GM12878 (cell line): Measurements from ENCODE around the gene NEURL4. TPM values are rescaled to one million over a fixed set of nuclear protein-coding genes. Genes with fewer than 3 reads are reported as not detected.
A peak's percentile ranks its signal among the peaks of the same experiment; 100 is the strongest.

Source experiments
- ATAC-seq: fragments of 200-7000 bp; cut with Tn5 transposase; 3 replicates; pipeline ENCODE4 v1.9.1; 2020; ENCODE audit warnings: mild to moderate bottlenecking, moderate library complexity
- BruUV-seq: library from RNA; stranded (reverse); fragments of 400-500 nt; replicated peaks from 2 replicates; lab custom pipeline; 2021; lab: Mats Ljungman, UMichigan
- CTCF ChIA-PET: fragments of 300-600 bp; sonication (Branson Sonifier 250); formaldehyde crosslinking; extraction: SDS; loops from one replicate; lab custom pipeline; 2021; ENCODE audit warnings: inconsistent platforms; lab: Yijun Ruan, JAX
- POLR2A ChIA-PET: fragments of 350-600 bp; formaldehyde crosslinking; extraction: SDS; loops from one replicate; lab custom pipeline; 2021; ENCODE audit warnings: inconsistent platforms; lab: Charles Lee
- RAD21 ChIA-PET: fragments of 300-600 bp; sonication (Branson Sonifier 250); formaldehyde crosslinking; loops from one replicate; lab custom pipeline; 2023; ENCODE audit warnings: antibody characterized with exemption; ENCODE audit not compliant: unreplicated experiment; lab: Charles Lee
- SMC1A ChIA-PET: fragments of 300-600 bp; sonication (Branson Sonifier 250); formaldehyde crosslinking; loops from one replicate; lab custom pipeline; 2023; ENCODE audit not compliant: unreplicated experiment, uncharacterized antibody; lab: Charles Lee
- DNase-seq: peaks from one replicate; pipeline ENCODE4 v3.0.0-alpha.2; 2011; ENCODE audit warnings: low read depth, low spot score
- FAIRE-seq: peaks from 3 replicates; lab custom pipeline; 2011; peaks lifted over from hg19 to GRCh38; lab: Jason Lieb, UNC
- H2AFZ ChIP-seq: 2 replicates; pipeline ENCODE4 v1.6.0; 2011; ENCODE audit warnings: low read depth, low read length, control low read depth; ENCODE audit not compliant: control insufficient read depth
- H3K27ac ChIP-seq: 2 replicates; pipeline ENCODE4 v1.5.1; 2011; ENCODE audit warnings: control low read depth; ENCODE audit not compliant: control insufficient read depth, insufficient read depth
- H3K27me3 ChIP-seq, 2 experiments: replicated peaks in 1 of 2; 2 replicates each; pipeline versions ENCODE4 v1.6.0 to v1.6.1; 2011; ENCODE audit warnings: low read length in 1 of 2; ENCODE audit not compliant: control insufficient read depth in 2 of 2, insufficient read depth in 2 of 2
- H3K36me3 ChIP-seq, 2 experiments: 2 replicates each; pipeline ENCODE4 v1.5.1; 2011; ENCODE audit warnings: low read length in 1 of 2; ENCODE audit not compliant: control insufficient read depth in 2 of 2, insufficient read depth in 2 of 2
- H3K4me1 ChIP-seq: 2 replicates; pipeline ENCODE4 v1.6.1; 2011; ENCODE audit warnings: mild to moderate bottlenecking, low read length, moderate library complexity, mixed read lengths; ENCODE audit not compliant: control insufficient read depth, insufficient read depth
- H3K4me2 ChIP-seq: 2 replicates; pipeline ENCODE4 v1.6.0; 2011; ENCODE audit warnings: control low read depth; ENCODE audit not compliant: control insufficient read depth, insufficient read depth
- H3K4me3 ChIP-seq: fragments of 200-600 bp; sonication (generic); 2 replicates; pipeline ENCODE4 v1.5.1; 2016
- H3K79me2 ChIP-seq: 2 replicates; pipeline ENCODE4 v1.6.0; 2011; ENCODE audit warnings: low read length; ENCODE audit not compliant: control insufficient read depth, insufficient read depth
- H3K9ac ChIP-seq: 2 replicates; pipeline ENCODE4 v1.8.0; 2011; ENCODE audit warnings: low read length, control low read depth, mixed read lengths; ENCODE audit not compliant: control insufficient read depth, insufficient read depth
- H3K9me3 ChIP-seq: replicated peaks from 3 replicates; pipeline ENCODE4 v1.5.1; 2011; ENCODE audit warnings: mild to moderate bottlenecking, low read length; ENCODE audit not compliant: control insufficient read depth, insufficient read depth
- H4K20me1 ChIP-seq: 2 replicates; pipeline ENCODE4 v1.6.0; 2011; ENCODE audit not compliant: control insufficient read depth, insufficient read depth
- CBX3 ChIP-seq: fragments of 200-600 bp; sonication (generic); IDR thresholded peaks from 2 replicates; pipeline ENCODE4 v1.6.1; 2016; ENCODE audit warnings: low read depth, borderline replicate concordance
- CHD2 ChIP-seq: IDR thresholded peaks from 2 replicates; pipeline ENCODE4 v1.6.1; 2011; ENCODE audit warnings: low read depth, low read length, improper control_type of control experiment, borderline replicate concordance
- FOS ChIP-seq: IDR thresholded peaks from 3 replicates; pipeline ENCODE4 v1.6.1; 2011; ENCODE audit warnings: borderline replicate concordance; ENCODE audit not compliant: insufficient read length; ENCODE audit errors: extremely low read depth
- HDAC2 ChIP-seq: fragments of 200-600 bp; sonication (generic); IDR thresholded peaks from 2 replicates; pipeline ENCODE4 v1.6.1; 2017
- IRF3 ChIP-seq: fragments of 450-650 bp; IDR thresholded peaks from 2 replicates; pipeline ENCODE4 v1.6.1; 2014; ENCODE audit warnings: mild to moderate bottlenecking
- MEF2B ChIP-seq: fragments of 450-650 bp; IDR thresholded peaks from 2 replicates; pipeline ENCODE4 v1.6.1; 2018; ENCODE audit warnings: mild to moderate bottlenecking, moderate library complexity; ENCODE audit not compliant: partially characterized antibody, poor library complexity, severe bottlenecking
- PBX3 ChIP-seq: IDR thresholded peaks from 2 replicates; pipeline ENCODE4 v1.6.1; 2011; ENCODE audit warnings: mild to moderate bottlenecking, low read depth, low read length, moderate library complexity; ENCODE audit not compliant: insufficient replicate concordance
- POU2F2 ChIP-seq: IDR thresholded peaks from 3 replicates; pipeline ENCODE4 v1.6.1; 2011; ENCODE audit warnings: low read depth, mild to moderate bottlenecking, low read length, borderline replicate concordance
- SUPT20H ChIP-seq: IDR thresholded peaks from 2 replicates; pipeline ENCODE4 v1.6.1; 2011; ENCODE audit warnings: low read depth, mild to moderate bottlenecking, low read length, moderate library complexity, borderline replicate concordance; ENCODE audit not compliant: control insufficient read depth
- TCF12 ChIP-seq: IDR thresholded peaks from 2 replicates; pipeline ENCODE4 v1.6.1; 2011; ENCODE audit warnings: low read depth, mild to moderate bottlenecking, low read length
- ZBTB4 ChIP-seq: fragments of 450-650 bp; formaldehyde crosslinking; IDR thresholded peaks from 2 replicates; pipeline ENCODE4 v1.4.0; 2022; ENCODE audit warnings: mild to moderate bottlenecking, moderate library complexity
- ZSCAN29 ChIP-seq: fragments of 450-650 bp; IDR thresholded peaks from 2 replicates; pipeline ENCODE4 v1.6.1; 2017; ENCODE audit warnings: mild to moderate bottlenecking, moderate library complexity
- WGBS: methylation state at CpG from one replicate; pipeline ENCODE4 v1.1.6; 2016; ENCODE audit warnings: low lambda C conversion rate; ENCODE audit not compliant: insufficient replicate concordance, insufficient coverage; ENCODE audit errors: missing lambda C conversion rate; 5-methylcytosine and 5-hydroxymethylcytosine counted together
- in situ Hi-C: fragments of 300-500 bp; cut with MboI; formaldehyde crosslinking; loops from 9 replicates; pipeline ENCODE4 v1.14.3; 2018; ENCODE audit warnings: mixed read lengths
- intact Hi-C: fragments of 100-400 bp; cut with micrococcal nuclease; formaldehyde crosslinking; loops from one replicate; pipeline ENCODE4 v1.14.2; 2022; ENCODE audit not compliant: unreplicated experiment
- polyA plus RNA-seq, 11 experiments: library from polyadenylated mRNA; depleted of rRNA in 4 of 11; unstranded in 6 of 11; stranded (reverse) in 5 of 11; fragments of >200 nt; fragmentation: Nextera tagmentation in 4 of 11; fragmentation: Illumina TruSeq in 1 of 11; extraction: Ambion mirVana in 4 of 11; extraction: Trizol in 1 of 11; gene quantifications; 1 replicate in 1 of 11; 2 replicates in 10 of 11; pipeline versions ENCODE4 v1.2.1 to v1.2.3, GENCODE V29; 2011 to 2016; ENCODE audit warnings: inconsistent platforms in 2 of 11, missing spikeins in 2 of 11, low read depth in 1 of 11
- total RNA-seq, 4 experiments: library from RNA; depleted of rRNA in 3 of 4; stranded (reverse); fragments of >200 nt in 3 of 4; fragmentation: Illumina TruSeq in 1 of 4; extraction: Trizol in 1 of 4; gene quantifications; 2 replicates each; pipeline versions ENCODE4 v1.2.1 to v1.2.3, GENCODE V29; 2013 to 2021

NEURL4 gene
- total and polyA plus RNA-seq, 10 of the 15 experiments (the other 5 are each of a cell fraction or from before 2014, with no cell fraction given), result 0.03 to 41.9 (median 10.0) TPM

- Histone ChIP-seq H3K4me2 (peak overlapping the region; percentile 94), H3K27ac (no peak overlapping the region), H3K9ac (no peak overlapping the region), H3K27me3 (peaks cover 3 to 5% of the 10 kb centered on the region in 2 experiments), H3K4me3 (peak overlapping the region; percentile 11; the same call in 1 of the 2 replicates), H3K36me3 (no peaks in the 10 kb centered on the region), H3K9me3 (no peaks in the 10 kb centered on the region), H3K79me2 (no peaks in the 10 kb centered on the region), H4K20me1 (no peaks in the 10 kb centered on the region), H3K4me1 (peaks cover 3% of the 10 kb centered on the region), H2AFZ (no peak overlapping the region)
- no peak for DNase-seq
- CTCF ChIA-PET, result interaction anchor here (0.8 to 5.7 kb wide), 21 partner anchors 12 to 319 kb away, joined by 3 to 102 read pairs (median 4); partner anchors contain the start of genes ACADVL, ACAP1, DLG4 and DVL2
- POLR2A ChIA-PET, result interaction anchor here (0.9 to 1.7 kb wide), 4 partner anchors 13 to 41 kb away, joined by 3 to 4 read pairs (median 3); partner anchors contain the start of genes ACAP1 and SLC2A4
- ATAC-seq, result peak; percentile 23; the same call in 1 of the 3 replicates
- RAD21 ChIA-PET, result interaction anchor here (0.8 to 2.1 kb wide), 10 partner anchors 10 to 251 kb away, joined by 3 to 44 read pairs (median 6); partner anchors contain the start of genes ACADVL, DLG4, GABARAP and NEURL4
- 61% methylated on average over 40 of the region's 42 CpGs for WGBS
- in situ Hi-C loops, result loop anchor here (5.0 kb wide), 1 partner anchor 253 kb away; the partner anchor contains the start of gene SLC16A11
- SMC1A ChIA-PET, result interaction anchor here (1.8 to 2.4 kb wide), 6 partner anchors 9 to 250 kb away, joined by 6 to 19 read pairs (median 12); partner anchors contain the start of gene SLC2A4
- no TSS peak for BruUV-seq
- no peak for FAIRE-seq
- intact Hi-C loops, result loop anchor here (1.0 to 5.0 kb wide), 3 partner anchors 15 to 251 kb away; partner anchors contain the start of gene SLC16A11
- TF ChIP-seq SUPT20H, result no peak
- TF ChIP-seq POU2F2, result no peak
- no peak for TF ChIP-seq ZSCAN29
- TF ChIP-seq CHD2, result no peak
- TF ChIP-seq ZBTB4 (CRISPR knock-in tag), result no peak
- TF ChIP-seq FOS, result no peak
- no peak for TF ChIP-seq CBX3
- TF ChIP-seq IRF3, result no peak
- no peak for TF ChIP-seq MEF2B
- TF ChIP-seq TCF12, result no peak
- no peak for TF ChIP-seq HDAC2
- TF ChIP-seq PBX3, result no peak
These were observed 33.6 kb downstream of the NEURL4 start for GRCh38 chr17:7295230-7296180.
